NCI-H2227 (cell line): ENCODE results near the gene NRL.
"Not testable (repeated sequence)": the region's sequence is repeated elsewhere in the genome, so short reads cannot be mapped to it uniquely, and the experiment has no call there.

Source experiments
- DNase-seq: peaks from one replicate; lab custom pipeline; 2025; ENCODE audit not compliant: unreplicated experiment; lab: John Stamatoyannopoulos, UW

Gene NRL

GRCh38 chr14:24127673-24128072 is 12.9 kb upstream of the NRL start:
- DNase-seq: no peak

GRCh38 chr14:24126939-24127338 is 12.2 kb upstream of the NRL start:
- DNase-seq: no peak

- no peak for DNase-seq
Measured at GRCh38 chr14:24123424-24124417, 9.0 kb upstream of the NRL start.

GRCh38 chr14:24122898-24123297 is 8.1 kb upstream of the NRL start:
- no peak for DNase-seq

GRCh38 chr14:24122416-24122815 is 7.7 kb upstream of the NRL start:
- no peak for DNase-seq

GRCh38 chr14:24121210-24121609 is 6.5 kb upstream of the NRL start:
- DNase-seq: no peak

DNA sequence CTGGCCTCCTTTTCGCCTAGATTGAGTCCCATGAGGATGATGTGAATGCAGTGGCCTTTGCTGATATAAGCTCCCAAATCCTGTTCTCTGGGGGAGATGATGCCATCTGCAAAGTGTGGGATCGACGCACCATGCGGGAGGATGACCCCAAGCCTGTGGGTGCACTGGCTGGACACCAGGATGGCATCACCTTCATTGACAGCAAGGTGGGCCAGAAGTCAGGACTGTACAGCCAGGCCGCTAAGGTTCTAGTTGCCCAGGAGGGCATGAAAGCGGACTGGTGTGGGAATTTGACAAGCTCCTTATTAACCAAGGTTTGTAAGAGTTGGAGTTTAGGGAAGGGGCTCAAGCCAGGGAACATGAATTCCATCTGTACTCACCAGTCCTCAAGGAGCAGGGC is 4.9 kb upstream of the NRL start:
- DNase-seq: no peak

GRCh38 chr14:24117179-24117578 is 2.4 kb upstream of the NRL start:
- DNase-seq: no peak

DNA sequence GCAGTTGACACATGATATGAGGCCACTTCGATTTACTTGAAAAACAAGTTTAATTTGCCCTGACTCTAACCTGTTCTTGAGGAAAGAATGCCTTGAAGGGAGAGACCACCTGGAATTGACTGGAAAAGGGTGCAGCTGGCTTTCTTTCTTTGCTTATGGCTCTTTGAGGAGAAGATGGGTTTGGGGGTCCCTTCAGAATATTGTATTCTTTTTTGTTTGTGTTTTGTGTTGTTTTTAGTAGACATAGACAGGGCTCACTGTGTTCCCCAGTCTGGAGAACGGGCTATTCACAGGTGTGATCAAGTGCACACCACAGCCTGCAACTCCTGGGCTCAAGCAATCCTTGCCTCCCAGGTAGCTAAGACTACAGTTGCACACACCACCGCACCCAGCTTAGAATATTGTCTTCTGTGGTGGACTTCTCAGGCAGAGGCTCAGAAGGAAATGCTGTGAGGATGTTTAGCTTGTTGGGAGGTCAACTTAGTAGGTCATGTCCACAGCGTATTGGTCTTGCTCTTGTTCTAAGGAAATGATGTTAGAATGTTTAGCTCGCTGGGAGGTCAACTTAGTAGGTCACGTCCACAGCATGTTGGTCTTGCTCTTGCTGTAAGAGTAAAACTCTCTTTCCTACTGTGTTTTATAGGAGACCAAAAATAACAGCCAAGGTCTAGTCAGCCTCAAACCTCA is 1.5 kb upstream of the NRL start:
- DNase-seq: no peak

DNA sequence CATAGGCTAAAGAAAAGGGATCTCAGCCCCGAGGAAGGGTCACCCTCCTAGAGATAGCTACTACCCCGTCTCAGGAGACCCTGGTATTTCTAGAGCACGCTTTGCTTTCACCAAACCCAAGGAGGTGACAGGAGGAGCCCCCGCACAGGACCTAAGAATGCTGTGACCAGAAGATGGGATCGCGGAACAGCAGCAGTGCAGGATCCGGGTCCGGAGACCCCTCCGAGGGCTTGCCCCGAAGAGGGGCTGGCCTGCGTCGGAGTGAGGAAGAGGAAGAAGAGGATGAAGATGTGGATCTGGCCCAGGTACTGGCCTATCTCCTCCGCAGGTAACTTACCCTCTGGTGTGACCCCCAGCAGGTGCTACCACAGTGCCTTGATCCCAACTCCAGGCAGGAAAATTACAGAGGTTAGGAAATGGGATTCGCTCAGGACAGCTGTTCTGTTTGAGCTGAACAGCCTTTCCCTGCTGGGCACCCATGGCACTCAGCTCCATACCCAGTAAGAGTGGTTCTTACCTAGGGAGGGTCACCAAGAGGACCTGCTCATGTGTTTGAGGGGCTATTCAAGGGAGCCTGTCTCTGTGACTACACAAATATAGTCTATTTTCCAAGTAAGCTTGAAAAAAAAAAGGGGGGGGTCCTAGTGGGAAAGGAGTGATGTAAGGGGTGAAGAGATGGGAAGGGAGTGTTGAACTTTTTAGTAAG is 826 bp upstream of the NRL start:
- no peak for DNase-seq

DNA sequence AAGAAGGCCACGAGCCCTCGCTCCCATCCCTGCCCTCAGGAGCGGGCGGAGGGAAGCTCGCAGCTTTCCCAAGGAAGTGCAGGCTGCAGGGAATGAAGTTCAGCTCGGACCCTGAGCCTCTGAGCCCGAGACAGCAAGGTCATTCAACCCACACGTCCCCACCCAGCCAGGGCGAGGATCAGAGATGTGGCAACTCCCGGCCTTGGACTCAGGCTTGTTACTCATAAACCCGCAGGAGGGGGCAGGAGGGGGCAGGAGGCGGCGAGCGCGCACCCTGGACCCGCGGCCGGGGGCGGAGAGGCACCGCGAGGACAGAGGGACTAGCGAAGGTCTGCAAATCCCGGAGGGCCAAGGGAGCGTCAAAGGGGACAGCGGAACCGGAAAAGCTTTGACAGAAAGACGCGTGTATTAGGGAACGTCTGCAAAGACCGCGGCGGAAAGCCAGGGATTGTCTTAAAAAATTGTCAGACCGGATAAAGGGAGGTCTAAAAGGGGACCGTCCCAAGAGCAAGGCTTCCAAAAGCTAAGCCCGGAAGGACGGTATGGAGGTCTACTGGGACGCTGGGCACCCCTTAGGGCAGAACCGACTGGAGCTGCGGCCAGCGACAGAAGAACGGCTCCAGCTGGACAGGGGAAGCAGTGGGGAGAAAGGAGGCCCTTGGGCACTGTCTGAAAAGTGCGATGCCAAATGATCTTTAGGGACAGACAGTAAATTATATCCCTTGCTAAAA is 783 bp downstream of the NRL start:
- DNase-seq: peak; percentile 86

GRCh38 chr14:24113379-24113800 is 1.4 kb downstream of the NRL start:
- peak; percentile 47 for DNase-seq

DNA sequence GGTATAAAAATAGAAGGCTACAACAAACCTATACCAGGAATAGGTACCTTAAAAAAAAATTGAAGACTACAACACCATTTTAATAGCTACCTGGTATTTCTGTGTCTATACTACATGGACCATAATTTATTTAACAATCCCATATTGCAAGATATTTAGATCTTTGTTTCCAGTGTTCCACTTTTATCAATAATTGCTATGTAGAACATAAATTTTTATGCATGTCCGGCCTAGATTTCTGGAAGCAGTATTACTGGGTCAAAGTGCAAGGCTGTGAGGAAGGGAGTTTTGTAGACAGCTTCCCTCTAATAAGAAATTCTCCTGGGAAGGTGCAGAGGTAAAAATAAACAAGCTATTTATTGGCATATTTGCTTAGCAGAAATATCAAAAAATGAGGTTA is 4.2 kb downstream of the NRL start:
- no peak for DNase-seq

GRCh38 chr14:24110060-24110459 is 4.7 kb downstream of the NRL start:
- no peak for DNase-seq

DNA sequence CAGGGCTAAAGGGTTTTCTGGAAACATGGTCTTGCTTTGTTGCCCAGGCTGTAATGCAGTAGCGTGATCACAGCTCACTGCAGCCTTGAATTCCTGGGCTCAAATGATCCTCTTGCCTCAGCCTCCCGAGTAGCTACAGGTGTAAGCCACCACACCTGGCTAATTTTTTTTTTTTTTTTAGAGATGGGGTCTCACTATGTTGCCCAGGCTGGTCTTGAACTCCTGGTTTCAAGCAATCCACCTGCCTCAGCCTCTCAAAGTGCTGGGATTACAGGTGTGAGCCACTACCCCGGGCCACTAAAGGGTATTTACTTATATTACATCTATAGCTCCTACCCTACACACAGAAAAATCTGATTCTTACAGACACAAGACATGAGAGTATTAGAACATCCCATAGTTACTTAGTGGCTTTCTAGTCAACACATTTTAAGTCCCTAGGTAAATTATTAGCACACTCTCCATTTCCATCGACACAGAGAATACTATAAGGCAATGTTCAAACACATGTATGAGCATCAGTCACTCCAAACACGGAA is 6.3 kb downstream of the NRL start:
- no peak for DNase-seq

GRCh38 chr14:24106672-24107271 is 8.0 kb downstream of the NRL start:
- no peak for DNase-seq

DNA sequence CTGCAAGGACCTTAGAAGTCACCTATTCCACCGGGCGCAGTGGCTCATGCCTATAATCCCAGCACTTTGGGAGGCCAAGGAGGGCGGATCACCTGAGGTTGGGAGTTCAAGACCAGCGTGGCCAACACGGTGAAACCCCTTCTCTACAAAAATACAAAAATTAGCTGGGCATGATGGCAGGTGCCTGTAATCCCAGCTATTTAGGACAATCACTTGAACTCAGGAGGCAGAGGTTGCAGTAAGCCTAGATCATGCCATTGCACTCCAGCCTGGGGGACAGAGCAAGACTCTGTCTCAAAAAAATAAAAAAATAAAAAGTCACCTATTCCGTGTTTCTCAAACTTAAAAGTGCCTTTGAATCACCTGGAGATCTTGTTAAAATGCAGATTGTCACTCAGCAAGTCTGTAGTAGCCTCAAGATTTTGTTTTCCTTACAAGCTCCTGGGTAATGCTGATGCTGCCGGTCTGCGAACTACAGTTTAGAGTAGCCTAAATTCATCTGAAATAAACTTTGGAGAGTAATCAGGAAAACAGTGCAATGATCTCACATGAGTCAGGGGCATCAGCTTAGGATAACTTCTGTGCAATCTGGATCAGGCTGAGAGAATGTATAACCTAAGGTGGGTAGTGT is 9.0 kb downstream of the NRL start:
- DNase-seq: not testable (repeated sequence)

- DNase-seq: no peak
Measured at GRCh38 chr14:24103451-24103850, 11.3 kb downstream of the NRL start.

- no peak for DNase-seq
Measured at GRCh38 chr14:24102357-24103048, 12.2 kb downstream of the NRL start.
